ENCODE results near the gene MYCN.

- TF ChIP-seq EZH2 (IDR thresholded peaks at IDR 0.05; ENCODE audit: low read length, unreplicated experiment) (no peak), CTCF (conservative IDR thresholded peaks at IDR 0.05; ENCODE audit: low read depth, low read length) (no peak), EZH2phosphoT487 (IDR thresholded peaks at IDR 0.05; ENCODE audit: borderline replicate concordance, low read length) (no peak)
Measured at GRCh38 chr2:15938803-15939555, 1.4 kb upstream of the MYCN start.

Data from PC-3 (cell line).